ENCODE measurements around the gene PLCB4. TPM values are rescaled to one million over a fixed set of nuclear protein-coding genes. Genes with fewer than 3 reads are reported as not detected.

PLCB4 gene
- polyA plus RNA-seq, 1 of the 3 experiments (the other 2 are of a cell fraction): 5.5 TPM

GRCh38 chr20:9032758-9033157, 36.1 kb upstream of the PLCB4 start:
- H3K27me3 ChIP-seq (ENCODE audit: insufficient read depth): no peaks in the 10 kb centered on the region
- no peaks in the 10 kb centered on the region for H3K79me2 ChIP-seq (ENCODE audit: insufficient read depth)
- 91% methylated on average over 4 of the region's 4 CpGs for WGBS (ENCODE audit: low lambda C conversion rate)
- no peak for DNase-seq
- peaks cover 0 to 9% of the 10 kb centered on the region in 2 experiments; a peak in 1 of 4 replicates for H3K4me1 ChIP-seq (ENCODE audit: control insufficient read depth in 1 of 2, insufficient read depth in 2 of 2, low read depth in 1 of 2, low read length in 1 of 2)
- H3K9me2 ChIP-seq: no peaks in the 10 kb centered on the region
- no peak overlapping the region for H3K4me2 ChIP-seq
- H3K4me3 ChIP-seq (ENCODE audit: low read depth in 2 of 2, low read length in 1 of 2): no peak overlapping the region
- no peaks in the 10 kb centered on the region for H4K20me1 ChIP-seq (ENCODE audit: insufficient read depth)
- no peaks in the 10 kb centered on the region for H3K36me3 ChIP-seq (replicated peaks in 1 of 2; ENCODE audit: control insufficient read depth in 1 of 2, insufficient read depth in 2 of 2, low read length in 1 of 2)
- peaks cover 8% of the 10 kb centered on the region for H3F3A ChIP-seq (replicated peaks; ENCODE audit: insufficient read depth)
- ChIA-PET POLR2A (no interaction called here), CTCF (no interaction called here)
- H3K27ac ChIP-seq (ENCODE audit: low read depth in 2 of 2, low read length in 1 of 2): no peak overlapping the region
- no peaks in the 10 kb centered on the region for H3K9me3 ChIP-seq
- no peak overlapping the region for H2AFZ ChIP-seq (ENCODE audit: low read depth)
- H3K9ac ChIP-seq: no peak overlapping the region
- TF ChIP-seq FOXJ3 (CRISPR knock-in tag; IDR thresholded peaks at IDR 0.05) (no peak), GABPA (IDR thresholded peaks at IDR 0.05; ENCODE audit: low read depth) (no peak), FOSL2 (IDR thresholded peaks at IDR 0.05; ENCODE audit: borderline replicate concordance, low read depth) (no peak), NFIC (IDR thresholded peaks at IDR 0.05; ENCODE audit: borderline replicate concordance) (no peak), MEF2A (IDR thresholded peaks at IDR 0.05; ENCODE audit: borderline replicate concordance, low read depth) (no peak), TEAD4 (IDR thresholded peaks at IDR 0.05; ENCODE audit: borderline replicate concordance, insufficient read depth) (no peak), RAD21 (IDR thresholded peaks at IDR 0.05; ENCODE audit: low read length) (no peak), FOXM1 (IDR thresholded peaks at IDR 0.05; ENCODE audit: low read depth) (no peak), MXI1 (IDR thresholded peaks at IDR 0.05; ENCODE audit: low read depth, low read length) (no peak), USF1 (IDR thresholded peaks at IDR 0.05; ENCODE audit: borderline replicate concordance, low read depth) (no peak), CHD2 (IDR thresholded peaks at IDR 0.05; ENCODE audit: low read length, partially characterized antibody) (no peak), SIN3A (IDR thresholded peaks at IDR 0.05; ENCODE audit: borderline replicate concordance, low read depth, low read length) (no peak), RXRA (IDR thresholded peaks at IDR 0.05; ENCODE audit: borderline replicate concordance, low read depth) (no peak), USF2 (IDR thresholded peaks at IDR 0.05; ENCODE audit: borderline replicate concordance, low read depth, low read length) (no peak), SMC3 (IDR thresholded peaks at IDR 0.05; ENCODE audit: low read depth, low read length) (no peak), JUND (IDR thresholded peaks at IDR 0.05) (no peak)
- TF ChIP-seq, protein P1, sequence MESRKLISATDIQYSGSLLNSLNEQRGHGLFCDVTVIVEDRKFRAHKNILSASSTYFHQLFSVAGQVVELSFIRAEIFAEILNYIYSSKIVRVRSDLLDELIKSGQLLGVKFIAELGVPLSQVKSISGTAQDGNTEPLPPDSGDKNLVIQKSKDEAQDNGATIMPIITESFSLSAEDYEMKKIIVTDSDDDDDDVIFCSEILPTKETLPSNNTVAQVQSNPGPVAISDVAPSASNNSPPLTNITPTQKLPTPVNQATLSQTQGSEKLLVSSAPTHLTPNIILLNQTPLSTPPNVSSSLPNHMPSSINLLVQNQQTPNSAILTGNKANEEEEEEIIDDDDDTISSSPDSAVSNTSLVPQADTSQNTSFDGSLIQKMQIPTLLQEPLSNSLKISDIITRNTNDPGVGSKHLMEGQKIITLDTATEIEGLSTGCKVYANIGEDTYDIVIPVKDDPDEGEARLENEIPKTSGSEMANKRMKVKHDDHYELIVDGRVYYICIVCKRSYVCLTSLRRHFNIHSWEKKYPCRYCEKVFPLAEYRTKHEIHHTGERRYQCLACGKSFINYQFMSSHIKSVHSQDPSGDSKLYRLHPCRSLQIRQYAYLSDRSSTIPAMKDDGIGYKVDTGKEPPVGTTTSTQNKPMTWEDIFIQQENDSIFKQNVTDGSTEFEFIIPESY (IDR thresholded peaks at IDR 0.05; ENCODE audit: borderline replicate concordance, low read depth): no peak
- TF ChIP-seq, protein P2, sequence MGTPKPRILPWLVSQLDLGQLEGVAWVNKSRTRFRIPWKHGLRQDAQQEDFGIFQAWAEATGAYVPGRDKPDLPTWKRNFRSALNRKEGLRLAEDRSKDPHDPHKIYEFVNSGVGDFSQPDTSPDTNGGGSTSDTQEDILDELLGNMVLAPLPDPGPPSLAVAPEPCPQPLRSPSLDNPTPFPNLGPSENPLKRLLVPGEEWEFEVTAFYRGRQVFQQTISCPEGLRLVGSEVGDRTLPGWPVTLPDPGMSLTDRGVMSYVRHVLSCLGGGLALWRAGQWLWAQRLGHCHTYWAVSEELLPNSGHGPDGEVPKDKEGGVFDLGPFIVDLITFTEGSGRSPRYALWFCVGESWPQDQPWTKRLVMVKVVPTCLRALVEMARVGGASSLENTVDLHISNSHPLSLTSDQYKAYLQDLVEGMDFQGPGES (IDR thresholded peaks at IDR 0.05; ENCODE audit: low read depth, low read length): no peak
- TF ChIP-seq, protein P3, sequence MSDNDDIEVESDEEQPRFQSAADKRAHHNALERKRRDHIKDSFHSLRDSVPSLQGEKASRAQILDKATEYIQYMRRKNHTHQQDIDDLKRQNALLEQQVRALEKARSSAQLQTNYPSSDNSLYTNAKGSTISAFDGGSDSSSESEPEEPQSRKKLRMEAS (IDR thresholded peaks at IDR 0.05; ENCODE audit: low read depth): no peak
- TF ChIP-seq, protein P4, sequence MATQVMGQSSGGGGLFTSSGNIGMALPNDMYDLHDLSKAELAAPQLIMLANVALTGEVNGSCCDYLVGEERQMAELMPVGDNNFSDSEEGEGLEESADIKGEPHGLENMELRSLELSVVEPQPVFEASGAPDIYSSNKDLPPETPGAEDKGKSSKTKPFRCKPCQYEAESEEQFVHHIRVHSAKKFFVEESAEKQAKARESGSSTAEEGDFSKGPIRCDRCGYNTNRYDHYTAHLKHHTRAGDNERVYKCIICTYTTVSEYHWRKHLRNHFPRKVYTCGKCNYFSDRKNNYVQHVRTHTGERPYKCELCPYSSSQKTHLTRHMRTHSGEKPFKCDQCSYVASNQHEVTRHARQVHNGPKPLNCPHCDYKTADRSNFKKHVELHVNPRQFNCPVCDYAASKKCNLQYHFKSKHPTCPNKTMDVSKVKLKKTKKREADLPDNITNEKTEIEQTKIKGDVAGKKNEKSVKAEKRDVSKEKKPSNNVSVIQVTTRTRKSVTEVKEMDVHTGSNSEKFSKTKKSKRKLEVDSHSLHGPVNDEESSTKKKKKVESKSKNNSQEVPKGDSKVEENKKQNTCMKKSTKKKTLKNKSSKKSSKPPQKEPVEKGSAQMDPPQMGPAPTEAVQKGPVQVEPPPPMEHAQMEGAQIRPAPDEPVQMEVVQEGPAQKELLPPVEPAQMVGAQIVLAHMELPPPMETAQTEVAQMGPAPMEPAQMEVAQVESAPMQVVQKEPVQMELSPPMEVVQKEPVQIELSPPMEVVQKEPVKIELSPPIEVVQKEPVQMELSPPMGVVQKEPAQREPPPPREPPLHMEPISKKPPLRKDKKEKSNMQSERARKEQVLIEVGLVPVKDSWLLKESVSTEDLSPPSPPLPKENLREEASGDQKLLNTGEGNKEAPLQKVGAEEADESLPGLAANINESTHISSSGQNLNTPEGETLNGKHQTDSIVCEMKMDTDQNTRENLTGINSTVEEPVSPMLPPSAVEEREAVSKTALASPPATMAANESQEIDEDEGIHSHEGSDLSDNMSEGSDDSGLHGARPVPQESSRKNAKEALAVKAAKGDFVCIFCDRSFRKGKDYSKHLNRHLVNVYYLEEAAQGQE (IDR thresholded peaks at IDR 0.05; ENCODE audit: low read depth, low read length): no peak

Data from SK-N-SH (cell line).